Neural crest cell (in vitro differentiated cells): ENCODE data around the gene DET1. TPM values are rescaled to one million over a fixed set of nuclear protein-coding genes. Genes with fewer than 3 reads are reported as not detected.

Experiments used
- DNase-seq: peaks from one replicate; pipeline ENCODE4 v3.0.0; 2021; ENCODE audit warnings: low read depth, mixed read lengths, low spot score
- H3K27ac Mint-ChIP-seq: one replicate; pipeline ENCODE4 v1.8.0; 2021; ENCODE audit warnings: mild to moderate bottlenecking, mixed read lengths; ENCODE audit not compliant: unreplicated experiment
- H3K27me3 Mint-ChIP-seq: 2 replicates; pipeline ENCODE4 v1.8.0; 2021; ENCODE audit warnings: low read depth, mild to moderate bottlenecking, mixed read lengths
- H3K36me3 Mint-ChIP-seq: 2 replicates; pipeline ENCODE4 v1.8.0; 2021; ENCODE audit warnings: low read depth, mild to moderate bottlenecking, mixed read lengths
- H3K4me1 Mint-ChIP-seq: 2 replicates; pipeline ENCODE4 v1.8.0; 2021; ENCODE audit warnings: mixed read lengths
- H3K4me3 Mint-ChIP-seq: one replicate; pipeline ENCODE4 v1.8.0; 2021; ENCODE audit warnings: mild to moderate bottlenecking, mixed read lengths
- H3K9me3 Mint-ChIP-seq: 2 replicates; pipeline ENCODE4 v1.8.0; 2021; ENCODE audit warnings: mixed read lengths
- CTCF ChIP-seq: fragments of 200-600 bp; sonication (generic); conservative IDR thresholded peaks from 2 replicates; pipeline ENCODE4 v1.5.0; 2021; ENCODE audit warnings: antibody characterized with exemption, mild to moderate bottlenecking
- total RNA-seq: library from RNA; stranded (reverse); gene quantifications from 2 replicates; pipeline ENCODE4 v1.2.1, GENCODE V29; 2021

DET1 gene
- total RNA-seq, 1 donor from 2014 or later: 14.0 TPM

DNA sequence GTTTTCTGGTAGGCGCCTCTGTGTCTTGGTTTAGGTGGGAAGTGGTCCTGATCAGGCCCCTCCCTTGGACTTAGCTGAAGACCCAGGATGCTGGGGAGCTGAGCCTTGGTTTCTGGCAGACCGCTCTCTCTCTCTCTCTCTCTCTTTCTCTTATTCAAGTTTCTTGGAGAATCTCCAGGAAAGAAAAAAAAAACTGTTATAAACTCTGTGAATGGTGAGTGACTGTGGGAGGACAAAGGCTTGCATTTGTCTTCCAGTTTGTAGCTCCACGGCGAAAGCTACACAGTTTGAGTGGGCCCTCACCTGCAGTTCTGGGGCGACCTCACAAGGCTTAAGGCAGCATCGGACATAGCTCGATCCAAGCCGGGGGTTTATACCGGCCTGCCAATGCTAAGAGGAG lies 7.5 kb downstream of the DET1 start:
- Mint-ChIP-seq H3K27me3 (no peaks in the 10 kb centered on the region), H3K9me3 (no peaks in the 10 kb centered on the region), H3K4me3 (no peak overlapping the region), H3K4me1 (peaks cover 28% of the 10 kb centered on the region), H3K36me3 (peaks cover 24% of the 10 kb centered on the region), H3K27ac (no peak overlapping the region)
- TF ChIP-seq CTCF: no peak
- DNase-seq: no peak

DNA sequence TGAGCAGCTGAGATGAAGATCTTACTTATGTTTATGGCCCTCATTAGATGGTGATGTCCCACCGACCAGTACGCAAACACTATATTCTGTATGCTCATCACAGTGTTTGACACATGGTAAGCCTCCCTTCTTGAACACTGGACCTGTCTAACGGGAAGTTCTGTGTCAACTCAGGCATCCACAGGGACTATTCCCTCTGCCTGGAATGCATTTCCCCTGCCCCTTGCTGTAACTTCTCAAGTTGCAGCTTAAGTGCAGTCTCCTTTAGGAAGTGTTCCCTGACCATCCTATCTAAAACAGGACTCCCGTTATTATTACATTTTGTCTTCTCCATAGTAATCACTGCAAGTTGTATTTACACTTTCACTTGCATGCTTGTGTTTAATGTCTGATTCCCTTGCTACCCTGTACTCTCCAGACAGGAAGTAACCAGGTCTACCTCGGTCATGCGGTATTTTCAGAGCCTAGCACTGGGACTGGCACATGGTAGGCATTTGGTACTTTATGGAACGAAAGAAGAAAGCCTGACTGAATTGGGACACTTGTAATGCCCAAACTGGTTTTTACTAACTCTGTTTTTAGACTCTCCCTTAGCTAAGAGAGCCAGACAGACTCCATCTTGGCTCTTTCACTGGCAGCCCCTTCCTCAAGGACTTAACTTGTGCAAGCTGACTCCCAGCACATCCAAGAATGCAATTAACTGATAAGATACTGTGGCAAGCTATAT lies 8.7 kb downstream of the DET1 start:
- Mint-ChIP-seq H3K27ac (no peak overlapping the region), H3K4me3 (no peak overlapping the region), H3K4me1 (peaks cover 23% of the 10 kb centered on the region), H3K27me3 (no peaks in the 10 kb centered on the region), H3K9me3 (peaks cover 2% of the 10 kb centered on the region), H3K36me3 (peaks cover 29% of the 10 kb centered on the region)
- TF ChIP-seq CTCF: no peak
- no peak for DNase-seq

GRCh38 chr15:88535607-88536313 lies 10.7 kb downstream of the DET1 start:
- no peaks in the 10 kb centered on the region for H3K27me3 Mint-ChIP-seq
- peaks cover 11% of the 10 kb centered on the region for H3K4me1 Mint-ChIP-seq
- TF ChIP-seq CTCF: no peak
- no peak overlapping the region for H3K27ac Mint-ChIP-seq
- H3K36me3 Mint-ChIP-seq: peaks cover 37% of the 10 kb centered on the region
- H3K9me3 Mint-ChIP-seq: peaks cover 2% of the 10 kb centered on the region
- no peak for DNase-seq
- no peak overlapping the region for H3K4me3 Mint-ChIP-seq

DNA sequence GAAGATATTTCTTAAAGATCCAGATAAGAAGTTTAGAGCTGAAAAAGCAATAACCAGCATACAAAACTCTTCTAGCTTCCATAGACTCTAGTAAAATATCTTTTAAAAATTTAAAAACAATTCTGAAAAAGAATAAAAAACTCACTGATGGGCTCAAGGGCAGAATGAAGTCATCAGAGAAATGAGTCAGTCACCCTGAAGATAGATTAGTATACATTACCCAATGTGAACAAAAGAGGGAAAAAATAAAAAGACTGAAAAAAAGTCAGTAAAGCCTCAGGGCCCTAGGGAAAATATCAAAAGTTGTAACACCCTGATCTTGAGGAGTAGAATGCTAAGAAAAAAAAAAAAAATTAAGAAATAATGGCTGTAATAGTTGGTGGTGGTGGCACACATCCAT lies 11.4 kb downstream of the DET1 start:
- no peak overlapping the region for H3K4me3 Mint-ChIP-seq
- peaks cover 42% of the 10 kb centered on the region for H3K36me3 Mint-ChIP-seq
- no peaks in the 10 kb centered on the region for H3K27me3 Mint-ChIP-seq
- TF ChIP-seq CTCF: no peak
- no peak overlapping the region for H3K27ac Mint-ChIP-seq
- H3K4me1 Mint-ChIP-seq: peaks cover 7% of the 10 kb centered on the region
- peaks cover 2% of the 10 kb centered on the region for H3K9me3 Mint-ChIP-seq
- DNase-seq: no peak

- Mint-ChIP-seq H3K4me3 (no peak overlapping the region), H3K27me3 (no peaks in the 10 kb centered on the region), H3K27ac (no peak overlapping the region), H3K36me3 (peaks cover 47% of the 10 kb centered on the region), H3K9me3 (peaks cover 2% of the 10 kb centered on the region), H3K4me1 (no peaks in the 10 kb centered on the region)
- no peak for DNase-seq
- TF ChIP-seq CTCF: no peak
Measured at GRCh38 chr15:88533376-88533775, 13.1 kb downstream of the DET1 start.
